Measurements from ENCODE around the gene C14orf119.
"Not testable (repeated sequence)": the region's sequence is repeated elsewhere in the genome, so short reads cannot be mapped to it uniquely, and the experiment has no call there.

Gene C14orf119

DNA sequence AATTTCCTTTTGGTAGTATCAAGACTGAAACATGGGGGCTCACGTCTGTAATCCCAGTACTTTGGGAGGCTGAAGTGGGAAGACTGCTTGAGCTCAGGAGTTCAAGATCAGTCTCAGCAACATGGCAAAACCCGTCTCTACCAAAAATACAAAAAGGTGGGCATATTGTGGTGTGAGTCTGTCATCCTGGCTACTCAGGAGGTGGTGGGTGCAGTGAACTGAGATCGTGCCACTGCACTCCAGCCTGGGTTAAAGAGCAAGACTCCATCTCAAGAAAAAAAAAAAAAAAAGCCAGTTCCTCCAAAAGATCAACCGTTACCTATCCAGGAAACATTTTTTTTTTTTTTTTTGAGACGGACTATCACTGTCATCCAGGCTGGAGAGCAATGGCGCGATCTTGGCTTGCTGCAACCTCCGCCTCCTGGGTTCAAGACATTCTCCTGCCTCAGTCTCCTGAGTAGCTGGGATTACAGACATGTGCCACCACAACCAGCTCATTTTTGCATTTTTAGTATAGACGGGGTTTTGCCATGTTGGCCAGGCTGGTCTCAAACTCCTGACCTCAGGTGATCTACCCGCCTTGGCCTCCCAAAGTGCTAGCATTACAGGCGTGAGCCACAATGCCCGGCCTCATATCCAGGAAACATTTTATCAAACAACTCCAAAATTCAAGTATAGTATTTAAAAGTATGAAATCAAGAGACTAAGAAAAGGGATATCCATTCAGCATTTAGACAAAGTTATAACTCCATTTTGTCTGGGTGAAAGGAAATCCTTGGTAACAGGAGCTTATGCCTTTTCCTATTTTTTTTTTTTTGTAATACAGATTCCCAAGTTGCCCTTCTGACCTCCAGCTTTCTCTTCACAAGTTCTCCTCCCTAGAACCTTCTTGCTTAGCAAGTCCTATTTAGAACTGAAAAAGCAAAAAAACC is 3.7 kb upstream of the C14orf119 start:
- DNase-seq = no peak

DNA sequence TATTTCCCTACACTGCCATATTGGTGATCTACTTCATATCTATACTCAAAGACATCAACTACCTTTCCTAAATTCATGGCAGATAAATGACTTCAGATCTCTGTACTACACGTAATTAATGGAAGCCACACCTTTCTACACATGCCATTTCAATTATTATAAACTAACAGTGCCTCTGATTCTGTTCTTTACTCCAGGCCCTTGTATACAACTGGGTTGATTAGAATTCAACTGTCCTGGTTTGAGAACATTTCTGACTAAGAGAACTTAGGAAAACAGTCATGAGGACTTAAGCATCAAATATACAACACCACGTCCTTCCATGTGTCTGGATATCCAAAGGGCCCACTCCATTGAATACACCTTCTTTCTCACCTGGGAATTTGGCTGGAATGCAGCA is 2.2 kb upstream of the C14orf119 start:
- no peak for DNase-seq

DNA sequence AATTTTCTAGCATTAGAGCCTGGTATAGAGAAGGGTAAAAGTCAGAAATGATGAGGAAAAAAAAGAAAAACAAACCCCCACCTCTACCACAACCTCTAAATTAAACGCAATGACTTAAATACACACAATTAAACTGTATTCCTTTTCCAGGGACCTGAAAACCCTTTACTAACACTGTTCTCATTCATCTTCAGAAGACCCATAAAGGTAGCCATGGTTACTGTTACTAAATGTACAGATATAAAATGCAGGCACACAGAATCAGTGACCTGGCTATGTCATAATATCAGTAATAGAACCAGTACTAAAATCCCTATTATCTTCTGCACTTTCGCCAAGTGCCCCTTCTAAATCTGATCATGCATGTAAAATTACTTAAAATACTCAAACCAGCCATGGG is 1.8 kb upstream of the C14orf119 start:
- no peak for DNase-seq

DNA sequence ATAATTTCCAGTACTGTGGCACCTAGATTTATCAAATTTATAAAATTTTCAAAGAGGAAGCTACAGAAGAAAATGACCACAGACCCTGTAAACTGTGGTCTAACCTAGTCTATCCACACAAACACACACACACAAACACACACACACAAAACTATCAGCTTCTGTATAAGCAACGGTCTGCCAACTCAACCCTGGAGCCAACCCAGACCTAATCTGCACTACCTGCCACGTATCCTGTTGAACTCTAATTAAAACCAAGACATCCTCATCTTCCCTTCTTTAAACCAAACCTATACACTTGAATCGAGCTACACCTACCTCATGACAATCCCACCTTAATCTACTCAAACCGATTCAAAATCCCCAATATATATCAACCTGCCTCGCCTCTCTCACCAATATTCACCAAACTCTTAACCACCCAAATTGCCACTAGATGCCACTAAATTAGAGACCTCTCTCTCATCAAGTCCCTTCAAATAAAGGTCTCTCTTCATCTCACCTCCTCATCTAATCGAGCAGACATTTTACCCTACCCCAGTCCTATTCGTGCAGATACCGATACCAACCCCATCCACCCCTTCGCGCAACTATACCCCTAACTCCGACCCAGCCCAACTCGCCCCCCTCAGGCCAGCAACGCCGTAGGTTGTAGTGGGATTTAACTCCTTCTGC is 1.2 kb upstream of the C14orf119 start:
- DNase-seq = no peak

DNA sequence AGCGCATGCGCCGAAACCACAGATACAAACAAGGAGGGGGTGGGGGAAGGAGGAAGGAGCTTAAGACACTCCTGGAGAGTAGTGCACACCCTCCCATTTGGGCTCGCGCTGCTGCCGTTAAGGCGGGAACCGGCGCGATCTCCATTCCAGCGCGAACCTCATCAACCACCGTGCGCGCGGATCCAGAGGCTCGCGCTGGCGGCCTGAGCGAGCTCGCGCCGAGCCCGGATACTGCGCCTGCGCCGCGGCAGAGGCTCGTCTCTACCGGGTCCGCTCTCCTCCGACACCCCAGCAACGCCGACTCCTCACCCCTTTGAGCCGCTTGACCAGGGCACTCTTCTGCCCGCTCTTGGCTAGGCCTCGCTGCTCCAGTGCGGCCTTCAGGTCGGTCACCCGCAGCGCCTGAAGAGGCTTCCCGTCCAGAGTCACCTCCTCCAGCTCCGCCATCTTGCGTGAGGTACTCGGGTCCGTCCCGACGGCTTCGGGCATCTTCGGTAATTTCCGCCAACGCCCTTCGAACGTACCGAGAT is 574 bp upstream of the C14orf119 start, which contains the start of gene ACIN1:
Gene ACIN1, minus strand, starts transcription at position 471 of the 530 bp plus-strand sequence. Its CDS starts 24 bp downstream, at position 447.
- peak; percentile 69 for DNase-seq

DNA sequence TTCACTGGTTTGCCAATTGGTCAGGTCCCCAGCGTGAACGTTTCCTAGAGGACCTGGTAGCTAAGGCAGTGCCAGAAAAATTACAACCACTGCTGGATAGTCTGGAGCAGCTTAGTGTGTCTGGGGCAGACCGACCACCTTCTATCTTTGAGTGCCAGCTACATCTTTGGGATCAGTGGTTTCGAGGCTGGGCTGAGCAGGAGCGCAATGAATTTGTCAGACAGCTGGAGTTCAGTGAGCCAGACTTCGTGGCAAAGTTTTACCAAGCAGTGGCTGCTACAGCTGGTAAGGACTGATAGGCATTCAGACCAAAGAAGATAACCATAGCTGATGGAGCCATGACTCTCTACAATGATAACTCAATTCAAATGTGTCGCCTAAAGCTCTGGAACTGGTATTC is 2.5 kb downstream of the C14orf119 start:
- no peak for DNase-seq

DNA sequence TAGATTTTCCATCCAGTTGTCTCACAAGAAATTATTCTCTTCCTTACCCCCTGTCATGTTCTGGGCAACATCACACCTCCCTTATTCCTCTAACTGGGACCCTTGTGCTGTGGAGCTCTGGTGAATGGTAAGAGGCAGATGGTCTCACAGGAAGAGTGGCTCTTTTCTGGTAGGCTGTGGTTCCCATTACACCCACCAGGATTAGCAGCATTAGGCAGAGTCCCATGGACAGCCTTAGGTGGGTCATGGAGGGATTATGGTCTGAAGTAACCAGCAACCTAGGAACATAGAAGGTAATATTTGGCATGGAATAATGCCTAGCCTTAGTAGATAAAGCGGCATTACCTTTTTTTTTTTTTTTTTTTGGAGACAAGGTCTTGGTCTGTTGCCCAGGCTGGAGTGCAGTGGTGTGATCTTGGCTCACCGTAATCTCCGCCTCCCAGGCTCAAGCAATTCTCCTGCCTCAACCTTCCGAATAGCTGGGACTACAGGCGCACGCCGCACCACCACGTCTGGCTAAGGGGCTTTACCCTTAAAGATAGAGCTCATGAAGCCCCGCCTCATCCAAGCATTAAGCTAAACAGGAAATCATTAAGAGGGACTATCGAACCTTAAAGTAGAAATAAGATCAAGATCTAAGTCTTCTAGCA is 4.0 kb downstream of the C14orf119 start:
- no peak for DNase-seq

DNA sequence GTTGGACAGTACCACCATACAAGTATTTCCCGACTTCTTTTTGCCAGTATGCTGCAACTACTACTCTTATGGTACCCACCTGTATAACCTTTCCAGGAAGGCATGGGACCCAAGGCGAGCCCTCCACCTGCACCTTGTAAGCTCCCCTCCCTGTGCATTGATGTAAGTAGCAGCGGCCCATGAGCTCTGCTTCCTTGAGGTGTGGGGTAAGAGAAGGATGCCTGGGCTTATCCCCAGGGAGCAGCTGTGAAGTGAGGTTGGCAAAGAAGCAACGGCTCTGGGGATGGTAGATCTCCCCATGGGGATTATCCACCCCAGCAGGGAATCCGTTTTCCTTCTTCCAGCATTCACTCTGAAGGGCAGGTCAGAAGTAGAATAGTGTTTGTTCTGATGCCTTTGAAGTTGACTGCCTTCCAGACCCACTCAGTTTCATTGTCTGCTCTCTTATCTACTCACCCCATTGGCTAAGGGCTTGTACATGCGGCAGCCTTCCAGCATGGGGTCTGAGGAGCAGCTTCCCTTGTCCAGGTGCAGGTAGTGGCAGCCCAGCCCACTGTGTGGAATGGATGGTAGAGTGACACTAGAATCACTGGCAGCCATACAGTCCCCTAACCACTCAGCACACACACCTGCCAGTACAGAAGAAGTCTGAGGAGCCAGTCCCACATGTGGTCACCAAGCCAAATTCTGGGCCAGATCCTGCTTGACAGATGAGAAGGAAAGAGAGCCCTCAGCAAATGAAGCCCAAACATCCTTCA is 6.1 kb downstream of the C14orf119 start:
- DNase-seq = no peak

DNA sequence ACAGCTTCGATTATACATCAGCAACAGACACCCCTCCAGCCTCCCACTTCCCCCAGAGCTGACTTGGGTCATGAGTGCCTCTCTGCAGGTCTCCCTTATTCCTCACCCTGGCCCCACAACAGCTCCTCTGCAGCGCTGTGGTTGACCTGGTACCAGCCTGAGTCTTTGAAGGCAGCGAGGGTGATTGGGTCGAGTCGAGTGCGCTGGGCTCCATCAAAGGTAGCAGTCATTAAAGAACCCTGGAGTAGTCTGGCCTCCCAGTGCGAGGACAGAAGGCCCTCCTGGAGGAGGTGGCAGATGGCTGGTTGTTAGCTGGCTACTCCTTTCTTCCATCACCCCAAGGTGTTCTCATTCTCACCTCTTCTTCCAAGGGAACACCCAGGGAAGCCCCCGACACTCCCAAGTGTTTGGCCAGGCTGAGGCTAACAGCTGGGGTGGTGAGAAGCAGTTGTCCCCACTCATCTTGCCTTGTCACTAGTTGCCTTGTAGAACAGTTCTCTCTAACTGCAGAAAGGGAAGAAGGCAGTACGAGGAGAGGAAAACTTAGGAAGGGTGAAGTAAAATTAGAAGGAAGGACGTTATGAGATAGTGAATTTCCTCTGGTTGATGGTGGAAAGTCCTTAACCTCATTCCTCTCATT is 6.8 kb downstream of the C14orf119 start:
- no peak for DNase-seq

DNA sequence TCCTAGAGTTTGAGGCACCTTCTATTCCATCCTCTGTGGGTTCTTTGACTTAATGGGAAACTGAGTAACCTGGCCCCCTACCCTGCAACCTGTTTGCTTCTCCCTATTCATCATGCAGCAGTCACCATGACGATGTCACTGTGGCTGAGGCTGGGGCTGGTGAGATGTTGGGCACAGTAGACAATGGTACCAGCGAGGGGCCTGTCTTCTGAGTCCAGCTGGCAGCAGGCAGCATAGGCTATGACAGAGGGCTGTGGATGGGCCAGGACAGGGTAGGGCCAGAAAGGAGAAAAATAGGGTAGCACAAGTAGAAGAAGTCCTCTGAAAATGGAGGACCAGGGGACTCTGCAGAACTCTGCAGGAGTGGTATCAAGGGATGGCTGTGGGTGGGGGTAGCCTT is 7.5 kb downstream of the C14orf119 start:
- no peak for DNase-seq

DNA sequence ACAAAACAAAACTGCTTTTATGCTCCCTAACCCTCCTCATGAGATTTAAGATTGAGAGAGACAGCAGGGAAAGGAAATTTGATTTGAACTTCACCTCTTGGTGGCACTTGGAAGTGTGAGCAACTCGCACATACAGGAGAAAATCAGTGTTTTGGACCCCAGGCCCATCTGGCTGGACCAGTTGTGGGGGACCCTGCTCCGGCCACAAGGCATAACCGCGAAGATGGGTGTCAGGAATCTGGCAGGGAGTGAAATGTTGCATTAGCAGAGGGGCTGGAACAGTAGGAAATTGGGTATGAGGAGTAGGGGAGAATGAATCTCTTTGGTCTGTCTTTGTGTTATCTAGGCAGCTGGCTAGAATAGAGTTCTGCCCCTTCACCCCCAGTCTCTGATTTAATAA is 8.3 kb downstream of the C14orf119 start:
- no peak for DNase-seq

DNA sequence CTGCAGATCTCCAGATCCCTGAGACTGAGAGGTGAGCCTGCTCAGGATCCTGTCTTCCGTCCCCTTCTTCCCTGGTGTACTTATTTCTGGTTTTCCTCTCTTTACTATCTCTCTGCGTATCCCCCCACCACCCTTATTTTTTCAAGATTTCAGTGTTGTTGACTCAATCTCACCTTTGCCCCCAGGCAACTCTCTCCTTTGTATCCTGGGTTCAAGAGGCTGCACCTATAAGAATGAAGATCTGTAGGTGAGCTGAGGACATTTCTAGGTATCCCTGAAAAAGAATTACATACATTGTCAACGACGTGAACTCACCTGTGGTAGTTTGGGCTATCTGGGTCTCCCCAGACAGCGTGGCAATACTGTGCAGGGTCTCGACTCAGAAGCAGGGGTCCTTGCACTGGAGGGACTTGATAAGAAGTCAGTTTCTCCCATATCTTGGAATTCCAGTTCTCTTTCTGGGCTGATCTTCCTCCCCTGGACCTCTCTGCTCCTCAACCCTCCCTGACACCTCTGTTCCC is 8.8 kb downstream of the C14orf119 start:
- no peak for DNase-seq

DNA sequence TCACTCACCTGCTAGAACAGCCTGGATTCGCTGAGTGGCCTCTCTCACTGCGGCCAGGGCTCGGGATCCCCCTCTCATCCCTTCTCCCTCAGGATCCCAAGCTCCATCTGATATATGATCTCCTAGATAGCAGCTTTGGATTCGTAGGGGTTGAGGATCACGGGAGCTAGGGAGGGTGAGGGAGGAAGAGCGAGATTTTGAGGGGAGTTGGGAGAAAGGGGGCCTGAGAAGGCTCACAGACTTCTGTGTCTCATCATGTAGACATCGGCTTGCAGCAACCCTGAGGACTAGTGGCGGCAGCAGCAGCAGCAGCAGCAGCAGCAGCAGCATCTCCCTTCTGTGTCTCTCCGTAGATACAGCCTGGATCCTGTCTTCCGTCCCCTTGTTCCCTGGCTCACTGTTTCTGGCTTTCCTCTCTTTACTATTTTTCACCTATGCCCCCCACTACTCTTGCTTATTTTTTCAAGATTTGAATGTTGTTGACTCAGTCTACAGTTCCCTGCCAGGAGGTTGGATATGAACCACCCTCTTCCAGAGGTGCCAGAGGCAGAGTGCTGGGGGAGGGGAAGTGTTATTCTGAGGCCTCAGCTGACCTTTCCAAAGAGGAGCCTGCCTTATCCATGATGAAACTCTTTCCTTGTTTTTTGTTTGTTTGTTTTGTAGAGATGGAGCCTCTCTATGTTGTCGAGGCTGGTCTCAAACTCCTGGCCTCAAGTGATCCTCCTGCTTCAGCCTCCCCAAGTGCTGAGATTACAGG is 9.5 kb downstream of the C14orf119 start, which contains the start of gene CIROP:
Gene CIROP, minus strand, starts transcription at position 399 of the 757 bp plus-strand sequence. Its CDS starts 69 bp downstream, at position 330.
- DNase-seq = no peak

DNA sequence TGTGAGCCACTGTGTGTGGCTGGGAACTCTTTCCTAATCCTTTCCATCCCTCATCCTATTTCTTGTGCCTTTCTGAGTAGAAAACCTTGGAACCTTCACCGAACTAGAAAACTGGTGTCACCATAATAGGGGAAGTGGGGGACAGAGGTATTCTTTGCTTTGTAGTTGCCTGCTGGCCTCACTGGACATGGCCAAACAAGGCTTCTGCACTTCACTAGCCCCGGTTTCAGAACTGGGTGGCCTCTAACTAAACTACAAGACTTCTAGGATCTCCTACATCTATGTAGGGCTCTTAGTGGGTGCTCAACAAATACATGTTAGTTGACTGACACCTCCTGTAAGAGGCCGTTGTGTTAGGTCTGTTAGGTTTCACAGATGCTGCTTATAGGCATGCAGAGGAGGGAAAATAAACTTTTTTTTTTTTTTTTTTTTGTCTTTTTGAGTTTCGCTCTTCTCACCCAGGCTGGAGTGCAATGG is 10.1 kb downstream of the C14orf119 start:
- no peak for DNase-seq

DNA sequence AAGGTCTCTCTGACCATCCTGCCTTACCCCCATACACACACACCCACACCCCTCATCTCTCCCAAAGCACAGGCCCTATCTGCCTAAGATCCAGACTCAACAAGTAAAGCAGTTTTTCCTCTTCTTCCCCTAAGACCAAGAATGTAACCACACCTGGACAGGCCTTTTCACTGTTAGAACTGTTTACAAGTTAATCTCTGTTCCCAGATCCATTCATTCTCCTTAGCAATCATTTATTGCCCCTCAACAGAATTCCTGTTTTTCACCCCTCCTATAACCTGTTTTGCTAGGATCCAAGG is 11.4 kb downstream of the C14orf119 start:
- no peak for DNase-seq

DNA sequence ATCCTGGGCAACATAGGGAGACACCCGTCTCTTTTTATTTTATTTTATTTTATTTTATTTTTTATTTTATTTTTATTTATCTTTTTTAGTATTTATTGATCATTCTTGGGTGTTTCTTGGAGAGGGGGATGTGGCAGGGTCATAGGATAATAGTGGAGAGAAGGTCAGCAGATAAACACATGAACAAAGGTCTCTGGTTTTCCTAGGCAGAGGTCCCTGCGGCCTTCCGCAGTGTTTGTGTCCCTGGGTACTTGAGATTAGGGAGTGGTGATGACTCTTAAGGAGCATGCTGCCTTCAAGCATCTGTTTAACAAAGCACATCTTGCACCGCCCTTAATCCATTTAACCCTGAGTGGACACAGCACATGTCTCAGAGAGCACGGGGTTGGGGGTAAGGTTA is 12.3 kb downstream of the C14orf119 start:
- not testable (repeated sequence) for DNase-seq

DNA sequence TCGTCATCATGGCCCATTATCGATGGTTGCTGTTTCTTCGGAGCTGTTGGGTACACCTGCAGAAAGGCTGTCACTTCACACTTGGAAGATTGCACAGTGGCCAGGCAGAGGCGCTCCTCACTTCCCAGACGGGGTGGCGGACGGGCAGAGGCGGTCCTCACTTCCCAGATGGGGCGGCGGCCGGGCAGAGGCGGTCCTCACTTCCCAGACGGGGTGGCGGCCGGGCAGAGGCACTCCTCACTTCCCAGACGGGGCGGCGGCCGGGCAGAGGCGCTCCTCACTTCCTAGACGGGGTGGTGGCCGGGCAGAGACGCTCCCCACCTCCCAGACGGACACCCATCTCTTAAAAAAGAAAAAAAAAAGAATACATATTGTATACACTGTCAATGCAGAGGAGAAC is 12.9 kb downstream of the C14orf119 start:
- not testable (repeated sequence) for DNase-seq

DNA sequence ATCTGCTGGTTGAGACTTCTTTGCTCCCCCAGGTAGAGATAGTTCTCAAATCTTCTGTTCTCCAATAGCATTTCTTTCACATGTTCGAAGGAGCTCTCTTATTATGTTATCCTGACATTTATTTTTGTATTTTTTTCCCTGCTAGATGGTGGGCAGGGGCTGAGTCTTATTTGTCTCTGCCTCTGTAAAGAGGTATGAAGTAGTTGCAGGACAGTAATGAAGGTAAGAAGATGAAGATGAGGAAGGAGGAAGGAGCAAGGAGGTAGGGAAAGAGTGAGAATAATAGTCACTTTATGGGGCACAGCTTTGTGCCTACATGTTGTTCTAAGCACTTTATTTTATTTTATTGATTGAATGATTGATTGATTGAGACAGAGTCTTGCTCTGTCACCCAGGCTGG is 14.5 kb downstream of the C14orf119 start:
- no peak for DNase-seq

DNA sequence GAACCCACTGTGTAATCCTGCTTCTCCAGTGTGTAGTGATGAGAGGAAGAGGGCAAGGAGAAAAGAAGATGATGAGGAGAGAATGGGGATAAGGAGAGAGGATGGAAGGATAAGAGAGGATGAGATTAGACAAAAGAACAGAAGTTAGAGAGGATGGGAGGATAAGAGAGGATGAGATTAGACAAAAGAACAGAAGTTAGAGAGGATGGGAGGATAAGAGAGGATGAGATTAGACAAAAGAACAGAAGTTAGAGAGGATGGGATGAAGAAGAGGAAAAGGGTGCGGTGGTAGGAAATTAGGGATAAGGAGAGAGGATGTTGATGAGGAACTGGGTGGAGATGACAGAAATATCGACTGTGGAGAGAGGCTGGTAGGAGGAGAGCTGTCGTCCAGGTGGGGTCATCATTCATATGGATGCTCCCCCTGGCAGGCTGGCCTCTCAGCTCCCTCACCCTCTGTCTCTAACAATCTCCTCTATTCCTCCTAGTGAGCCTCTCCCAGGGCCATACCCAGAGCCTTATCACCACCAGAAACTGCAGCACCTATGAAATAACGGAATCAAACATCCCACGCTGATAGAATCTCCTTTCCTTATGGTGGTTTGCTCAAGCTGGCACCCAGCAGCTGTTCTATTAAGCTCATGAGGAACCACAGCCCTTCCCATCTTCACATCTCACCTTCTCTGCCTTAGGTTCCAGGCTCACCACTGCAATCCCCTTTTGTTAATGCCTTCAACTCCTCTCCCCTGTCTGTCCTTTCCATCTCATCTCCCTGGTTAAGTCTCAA is 15.5 kb downstream of the C14orf119 start:
- no peak for DNase-seq

Data from 8988T (cell line).